GM10847 (cell line): ENCODE measurements around the gene EEF1G.
A peak's percentile ranks its signal among the peaks of the same experiment; 100 is the strongest.

Source experiments
- POLR2A ChIP-seq: IDR thresholded peaks from 2 replicates; pipeline ENCODE4 v1.6.1; 2011; ENCODE audit not compliant: insufficient read length; ENCODE audit errors: extremely low read depth

Gene EEF1G

DNA sequence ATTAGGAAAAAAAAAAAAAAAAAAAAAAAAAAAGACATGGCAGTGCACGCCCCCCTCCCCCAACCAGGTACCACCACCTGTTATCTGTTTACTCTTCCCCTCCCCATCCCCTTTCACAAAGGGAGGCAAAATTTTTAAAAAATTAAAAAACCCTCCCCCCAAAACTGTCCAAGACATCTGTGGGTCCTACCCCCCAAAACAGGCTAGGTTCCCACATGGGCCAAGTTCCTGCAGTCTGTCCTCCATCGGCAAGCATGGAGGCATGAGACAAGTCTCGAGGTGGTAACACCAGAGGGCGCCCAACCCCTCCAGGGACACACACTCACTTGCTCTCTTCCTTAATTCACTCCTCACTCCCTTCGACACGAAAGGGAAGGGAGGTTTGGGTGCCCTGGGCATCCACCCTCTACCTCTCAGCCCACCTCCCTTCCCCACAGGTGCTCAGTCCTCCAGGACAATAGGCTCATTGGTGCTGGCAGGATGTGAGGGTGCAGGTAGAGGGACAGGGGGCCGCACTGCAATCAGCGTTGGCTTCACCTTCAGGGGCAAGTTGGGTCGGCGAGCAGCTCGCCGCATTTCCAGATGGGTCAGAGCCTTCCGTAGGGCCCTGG, 19.8 kb upstream of the EEF1G start:
- TF ChIP-seq POLR2A, result no peak

DNA sequence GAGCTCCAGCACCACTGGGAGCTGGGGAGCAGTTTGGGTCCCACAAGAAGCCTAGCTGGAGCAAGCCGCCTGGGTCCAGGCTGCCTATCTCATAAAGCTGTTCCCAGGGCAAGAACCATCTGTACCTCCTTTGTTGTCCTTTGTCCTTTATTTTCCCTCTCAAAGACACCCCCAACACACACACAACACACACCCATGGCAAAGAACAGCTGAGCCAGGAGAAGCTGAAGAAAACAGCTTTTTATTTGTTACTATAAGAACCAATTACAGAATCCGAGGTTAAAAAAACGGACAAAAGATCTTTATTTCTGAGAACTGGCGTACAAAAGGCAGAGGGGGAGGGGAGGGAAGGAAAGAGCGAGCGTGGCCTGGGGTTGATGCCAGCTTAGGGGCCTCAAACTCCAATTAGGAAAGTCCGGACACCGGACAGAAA, 19.3 kb upstream of the EEF1G start:
- no peak for TF ChIP-seq POLR2A

DNA sequence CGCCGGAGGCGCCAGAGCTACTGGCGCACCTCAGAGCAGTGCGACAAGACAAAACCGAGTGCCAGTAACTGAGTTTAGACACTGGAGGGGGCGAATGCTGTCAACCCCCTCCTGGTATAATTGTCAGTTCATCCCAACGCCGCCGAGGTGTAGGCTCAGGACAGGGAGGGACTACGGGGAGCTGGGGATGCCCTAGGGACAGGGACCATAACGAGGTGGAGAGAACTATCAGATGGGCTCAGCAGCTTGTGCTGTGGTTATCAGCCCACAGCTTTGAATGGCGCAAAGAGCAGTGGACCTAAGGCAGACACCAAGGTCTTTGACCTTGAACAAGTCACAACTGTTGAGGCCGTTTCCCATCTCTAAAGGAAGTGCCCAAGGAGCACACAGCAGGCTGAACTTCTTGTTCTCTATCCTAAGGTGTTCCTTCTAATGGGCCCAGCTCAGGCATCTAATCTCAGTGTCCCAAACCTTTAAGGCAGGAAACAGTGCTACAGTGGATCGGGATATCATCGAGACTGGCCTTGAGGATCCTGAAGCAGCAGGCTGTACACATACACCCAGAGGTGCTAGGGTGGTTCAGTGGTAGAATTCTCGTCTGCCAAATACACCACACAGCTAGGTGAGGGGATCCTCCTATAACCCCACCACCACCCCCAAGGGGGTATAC, 18.6 kb upstream of the EEF1G start:
- TF ChIP-seq POLR2A, result no peak

DNA sequence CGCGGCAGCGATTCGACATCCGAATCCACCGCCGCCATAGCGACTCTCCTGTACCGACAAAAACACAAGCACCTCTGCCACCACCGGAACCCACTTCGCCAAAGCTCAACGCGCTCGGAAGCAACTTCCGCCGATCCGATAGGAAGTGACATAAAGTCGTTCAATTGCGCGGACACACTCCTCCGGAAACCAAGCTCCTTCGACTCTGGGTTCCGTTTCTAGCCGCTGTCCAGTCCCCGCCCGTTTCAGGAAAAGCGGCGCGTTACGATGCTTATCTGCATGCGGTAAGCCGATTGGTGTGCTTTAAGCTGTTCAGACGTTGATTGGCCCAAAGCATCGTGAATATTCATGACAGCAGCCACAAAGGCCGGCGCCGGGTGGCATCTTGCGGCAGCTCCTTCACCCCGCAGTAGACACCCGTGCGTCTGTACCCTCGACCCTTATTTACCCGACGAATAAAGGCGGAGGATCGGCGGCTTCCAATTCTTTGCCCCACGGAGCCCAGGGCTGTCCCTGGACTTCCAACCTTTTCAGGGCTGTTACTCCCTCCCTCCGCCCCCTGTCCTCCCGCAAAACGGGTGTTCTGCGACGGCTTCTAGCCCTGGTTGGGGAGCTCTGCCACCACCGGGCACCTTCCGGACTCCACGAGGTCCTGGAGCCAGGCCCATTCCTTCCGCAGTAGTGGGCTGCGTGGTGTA, 17.9 kb upstream of the EEF1G start, which contains the start of gene TUT1:
TUT1 (minus strand) TSS at position 76 of the 698 bp plus-strand sequence; CDS start at position 38, 38 bp downstream.
- TF ChIP-seq POLR2A, result peak; percentile 88

DNA sequence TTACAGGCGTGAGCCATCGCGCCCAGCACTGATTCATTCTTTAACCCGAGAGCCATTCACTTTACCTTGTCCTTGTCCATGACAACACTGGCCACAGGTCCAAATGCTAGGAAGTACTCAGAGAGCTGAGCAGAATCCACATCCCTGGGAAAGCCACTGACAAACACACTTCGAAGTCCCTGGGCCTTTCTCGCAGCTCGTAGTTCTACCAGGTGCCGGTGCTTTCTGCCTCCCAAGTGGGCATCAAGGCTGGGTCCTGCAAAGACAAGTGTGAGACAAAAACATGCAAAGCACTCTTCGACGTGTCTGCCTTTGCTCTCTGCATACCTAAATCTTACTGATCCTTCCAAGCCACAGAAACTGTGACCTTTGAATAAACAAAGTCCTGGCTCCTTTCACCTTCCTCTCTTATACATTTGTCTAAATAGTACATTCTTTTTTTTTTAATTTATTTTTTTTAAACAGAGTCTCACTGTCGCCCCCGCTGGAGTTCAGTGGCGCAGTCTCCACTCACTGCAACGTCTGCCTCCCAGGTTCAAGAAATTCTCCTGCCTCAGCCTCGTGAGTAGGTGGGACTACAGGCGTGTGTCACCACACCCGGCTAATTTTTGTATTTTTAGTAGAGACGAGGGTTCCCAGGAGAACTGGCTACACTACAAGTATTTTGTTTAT, 15.4 kb upstream of the EEF1G start:
- no peak for TF ChIP-seq POLR2A

DNA sequence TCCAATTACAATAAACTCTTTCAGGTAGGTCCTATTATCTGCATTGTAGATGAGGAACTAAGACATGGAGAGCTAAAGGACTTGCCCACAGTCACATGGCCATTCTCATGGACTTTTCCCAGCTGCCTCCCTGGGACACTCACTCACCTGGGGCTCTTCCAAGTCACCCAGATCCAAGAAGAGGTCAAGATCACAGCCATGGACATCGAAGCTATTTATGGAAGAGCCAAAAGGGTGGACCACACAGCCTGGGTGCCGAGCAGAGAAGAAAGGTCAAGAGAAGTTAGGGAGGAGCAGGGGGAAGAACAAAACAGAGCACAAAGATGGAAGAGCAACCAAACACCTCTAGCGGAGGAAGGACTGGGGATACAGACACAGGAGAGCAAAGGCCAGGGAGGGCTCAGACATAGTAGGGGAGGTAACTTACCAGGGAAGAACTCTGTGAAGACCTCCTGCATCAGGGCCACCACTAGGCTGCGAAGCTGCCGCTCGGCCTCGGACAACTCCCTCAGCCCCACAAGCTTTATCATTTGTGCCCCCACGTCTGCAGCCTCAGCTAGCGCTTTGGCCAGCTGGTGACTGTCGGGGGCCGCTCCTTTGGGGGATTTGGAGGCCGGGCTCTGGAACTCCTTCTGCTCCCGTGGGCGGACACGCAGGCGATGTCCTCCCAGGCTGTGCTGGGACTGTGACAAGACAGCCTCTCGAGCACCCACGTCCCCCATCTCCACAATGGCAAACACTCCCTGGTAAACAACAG, 7.4 kb upstream of the EEF1G start:
- no peak for TF ChIP-seq POLR2A

- no peak for TF ChIP-seq POLR2A
These were observed 5.6 kb upstream of the EEF1G start for GRCh38 chr11:62579252-62579651.

DNA sequence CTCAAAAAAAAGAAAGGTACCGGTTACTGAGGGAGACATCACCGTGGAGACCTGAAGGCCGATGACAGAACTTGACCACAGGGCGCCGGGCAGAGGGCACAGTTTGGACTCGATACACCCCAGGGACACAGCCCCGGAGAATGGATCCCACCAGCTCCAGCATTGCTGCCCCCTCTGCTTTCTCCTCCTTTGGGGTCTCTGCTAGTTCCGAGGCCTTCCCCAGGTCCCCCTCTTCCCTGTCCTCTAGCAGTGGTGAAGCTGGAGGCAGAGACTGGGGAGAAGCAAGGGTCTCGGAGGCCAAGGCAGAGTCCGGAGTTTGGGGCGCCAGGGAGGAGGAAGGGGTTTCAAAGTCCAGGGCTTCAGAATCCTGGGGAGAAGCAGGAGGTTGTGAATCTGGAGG, 4.8 kb upstream of the EEF1G start:
- TF ChIP-seq POLR2A, result no peak

DNA sequence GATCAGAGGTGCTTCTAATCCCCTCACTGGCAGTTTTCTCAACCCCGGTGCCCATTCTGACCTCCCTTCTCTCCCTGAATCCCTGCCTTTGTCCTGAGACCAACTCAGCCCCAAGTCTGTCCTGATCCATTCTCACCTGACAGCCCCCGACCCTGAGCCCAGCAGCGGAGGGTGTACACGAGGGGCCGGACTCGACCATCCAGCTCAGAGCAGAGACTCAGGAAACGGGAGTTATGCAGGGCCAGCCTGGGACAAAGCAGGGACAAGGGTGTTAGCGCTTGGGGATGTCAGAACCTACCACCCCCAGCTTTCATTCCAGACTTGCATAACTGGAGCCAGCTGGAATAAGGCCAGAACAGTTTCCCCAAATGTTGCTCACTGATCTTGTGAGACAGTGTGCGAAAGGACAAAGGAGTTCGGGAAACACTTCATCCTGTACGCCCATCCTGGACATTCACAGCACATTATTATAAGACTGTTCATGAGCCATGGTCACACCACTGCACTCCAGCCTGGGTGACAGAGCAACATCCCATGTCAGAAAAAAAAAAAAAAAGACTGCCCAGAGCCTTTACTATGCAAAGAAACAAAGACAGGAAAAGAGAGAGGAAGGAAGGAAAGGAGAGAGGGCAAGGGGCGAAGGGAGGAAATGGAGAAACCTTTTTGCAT, 3.5 kb upstream of the EEF1G start:
- TF ChIP-seq POLR2A, result no peak

GRCh38 chr11:62575837-62576236, 2.1 kb upstream of the EEF1G start:
- TF ChIP-seq POLR2A, result no peak

DNA sequence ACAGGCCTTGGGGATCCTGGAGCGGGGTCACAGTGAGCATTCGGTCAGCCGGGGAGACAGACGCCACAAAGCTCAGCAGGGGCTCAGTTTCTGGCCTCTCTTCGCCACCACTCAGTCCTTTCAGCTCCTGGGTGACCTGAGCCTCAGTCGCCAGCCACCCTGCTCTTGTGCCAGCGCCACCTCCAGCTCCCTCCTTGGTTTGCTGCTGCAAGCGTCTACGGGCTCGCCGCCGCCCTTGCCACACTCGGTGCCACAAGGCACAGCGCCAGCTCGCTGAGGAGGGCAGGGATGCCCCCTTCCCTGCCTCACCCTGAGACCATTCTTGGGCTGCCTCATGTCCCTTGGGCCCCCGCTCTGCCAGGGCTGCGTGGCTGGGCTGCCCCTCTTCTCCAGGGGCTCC, 1.5 kb upstream of the EEF1G start:
- TF ChIP-seq POLR2A, result no peak

DNA sequence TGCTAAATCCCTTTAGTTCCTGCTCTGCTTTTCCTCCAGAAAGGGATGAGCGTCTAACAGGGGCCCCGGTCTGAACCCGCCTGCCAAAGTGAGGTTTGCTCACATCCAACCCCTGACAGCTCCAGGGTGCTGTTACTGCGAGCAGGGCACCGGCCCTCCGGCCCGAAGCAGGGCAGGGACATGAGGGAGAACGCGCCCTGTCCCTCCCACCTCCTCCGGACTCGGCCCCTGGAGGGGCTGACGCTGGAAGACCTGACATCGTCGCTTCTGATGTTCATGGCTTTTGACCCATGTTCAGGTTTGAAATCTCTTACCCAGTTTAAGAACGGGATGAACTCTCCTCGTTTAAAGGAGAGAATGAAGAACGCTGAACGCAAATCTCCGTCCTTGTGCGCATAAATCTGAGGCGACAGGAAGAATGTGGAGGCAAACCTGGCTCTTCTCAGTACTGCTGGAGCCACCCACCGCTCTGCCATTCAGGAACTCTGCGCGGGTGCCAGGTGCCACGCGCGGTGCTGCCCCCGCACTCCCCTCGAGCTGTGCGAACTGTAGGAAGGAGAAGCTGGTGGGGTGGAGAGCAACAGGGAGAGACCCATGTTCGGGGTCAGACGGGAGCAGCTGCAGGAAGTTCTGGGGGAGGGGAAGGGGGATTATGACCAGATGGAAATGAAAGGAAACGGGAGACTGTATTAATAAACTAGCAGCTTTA, 826 bp upstream of the EEF1G start:
- TF ChIP-seq POLR2A, result no peak

DNA sequence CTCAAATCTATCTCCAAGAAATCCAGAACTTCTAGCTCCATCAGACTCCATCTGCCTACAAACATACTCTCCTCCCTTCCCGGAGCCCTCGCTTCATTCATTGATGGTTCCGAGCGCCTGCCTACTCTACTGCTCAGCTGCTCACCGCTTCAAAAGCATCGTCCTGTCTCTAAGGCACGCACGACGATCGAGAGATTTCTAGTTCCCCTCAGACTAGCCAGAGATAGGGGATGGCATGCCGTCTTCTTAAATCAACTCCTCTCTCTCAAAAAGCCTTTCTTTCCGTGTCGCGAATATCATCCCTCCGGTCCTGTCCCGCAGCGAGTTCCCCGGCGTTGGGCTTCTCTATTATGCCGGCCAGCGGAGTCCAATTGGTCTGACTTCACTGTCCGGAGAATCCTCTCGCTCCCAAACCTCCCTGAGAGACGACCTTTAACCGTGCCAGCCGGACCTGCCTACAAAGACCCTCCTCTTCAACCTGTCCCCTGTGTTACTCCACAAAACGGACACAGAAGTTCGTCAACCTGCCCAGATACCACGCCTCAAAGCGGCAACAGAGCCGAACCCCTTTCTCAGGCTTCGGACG, 592 bp downstream of the EEF1G start:
- no peak for TF ChIP-seq POLR2A

GRCh38 chr11:62572431-62572830, 1.3 kb downstream of the EEF1G start:
- TF ChIP-seq POLR2A, result no peak
